Upper lobe of right lung (tissue), 1 donor: ENCODE measurements around the gene AIP. TPM values are rescaled to one million over a fixed set of nuclear protein-coding genes. Genes with fewer than 3 reads are reported as not detected.

ENCODE experiments used
- ATAC-seq: fragments of 200-7000 bp; cut with Tn5 transposase; one replicate; pipeline ENCODE4 v1.9.1; 2020; ENCODE audit warnings: mild to moderate bottlenecking, moderate library complexity
- DNase-seq: peaks from one replicate; pipeline ENCODE4 v3.0.0-alpha.2; 2020
- H3K27ac ChIP-seq: fragments of 200-600 bp; one replicate; pipeline ENCODE4 v1.8.0; 2022
- H3K27me3 ChIP-seq: fragments of 200-600 bp; one replicate; pipeline ENCODE4 v1.8.0; 2022; ENCODE audit warnings: mild to moderate bottlenecking
- H3K36me3 ChIP-seq: fragments of 200-600 bp; one replicate; pipeline ENCODE4 v1.8.0; 2022
- H3K4me1 ChIP-seq: fragments of 200-600 bp; one replicate; pipeline ENCODE4 v1.8.0; 2022
- H3K4me3 ChIP-seq: fragments of 200-600 bp; one replicate; pipeline ENCODE4 v1.8.0; 2022; ENCODE audit warnings: mild to moderate bottlenecking
- H3K9me3 ChIP-seq: fragments of 200-600 bp; one replicate; pipeline ENCODE4 v1.8.0; 2022
- intact Hi-C: fragments of 100-400 bp; cut with DNase I; formaldehyde crosslinking; loops from one replicate; pipeline ENCODE4 v1.11.0; 2022
- total RNA-seq: library from RNA; stranded (reverse); fragmentation: NEBNext Ultra II Directional; extraction: Animal tissue kit (Norgen Biotek cat#: 25700); gene quantifications from one replicate; pipeline ENCODE4 v1.2.1, GENCODE V29; 2021
- TF ChIP-seq, protein P1 (sequence below): fragments of 200-600 bp; IDR thresholded peaks from one replicate; pipeline ENCODE4 v1.8.0; 2022; ENCODE audit warnings: antibody characterized with exemption
- donor health status: DM: no; HTN: yes; CAD: no; lungs with severe emphysema.

The AIP gene
- total RNA-seq, 1 donor from 2014 or later: 87.0 TPM

DNA sequence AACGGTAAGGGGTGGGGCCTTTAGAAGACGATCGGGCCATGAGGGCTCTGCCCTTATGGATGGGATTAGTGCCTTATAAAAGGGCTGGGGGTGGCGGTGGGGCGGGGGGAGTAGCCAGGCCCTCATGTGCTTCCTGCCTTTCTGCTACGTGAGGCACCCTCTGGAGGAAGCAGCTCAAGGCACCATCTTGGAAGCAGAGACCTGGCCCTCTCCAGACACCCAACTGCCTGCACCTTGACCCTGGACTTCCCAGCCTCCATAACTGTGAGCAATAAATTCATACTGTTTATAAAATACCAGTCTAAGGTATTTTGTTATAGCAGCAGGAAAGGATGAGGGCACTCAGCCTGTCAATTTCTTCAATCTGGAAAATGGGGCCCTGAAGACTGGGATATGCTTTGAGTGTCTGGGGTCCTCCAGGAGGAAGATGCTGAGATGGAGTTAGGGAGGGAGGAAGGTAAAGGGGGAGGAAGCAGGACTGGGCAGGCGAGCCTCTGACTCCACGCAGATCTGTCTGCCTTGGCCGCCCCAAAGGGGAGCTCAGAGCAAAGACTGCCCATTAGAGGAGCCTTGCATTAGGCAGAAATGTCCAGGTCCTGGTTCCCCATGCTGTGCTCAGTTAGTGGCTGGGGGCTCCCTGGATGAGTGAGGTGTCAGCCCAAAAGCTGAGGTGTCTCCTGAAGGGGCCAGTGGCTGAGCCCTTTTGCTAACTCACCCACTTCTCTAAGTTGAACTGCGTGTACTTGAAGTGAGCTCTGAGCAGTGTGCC, 35.1 kb downstream of the AIP start:
- Histone ChIP-seq H3K36me3 (no peaks in the 10 kb centered on the region), H3K27me3 (no peaks in the 10 kb centered on the region), H3K27ac (no peak overlapping the region), H3K4me1 (no peaks in the 10 kb centered on the region), H3K4me3 (no peak overlapping the region), H3K9me3 (no peaks in the 10 kb centered on the region)
- intact Hi-C loops: no loop called here
- DNase-seq (no peak), ATAC-seq (no peak)
- TF ChIP-seq, protein P1, sequence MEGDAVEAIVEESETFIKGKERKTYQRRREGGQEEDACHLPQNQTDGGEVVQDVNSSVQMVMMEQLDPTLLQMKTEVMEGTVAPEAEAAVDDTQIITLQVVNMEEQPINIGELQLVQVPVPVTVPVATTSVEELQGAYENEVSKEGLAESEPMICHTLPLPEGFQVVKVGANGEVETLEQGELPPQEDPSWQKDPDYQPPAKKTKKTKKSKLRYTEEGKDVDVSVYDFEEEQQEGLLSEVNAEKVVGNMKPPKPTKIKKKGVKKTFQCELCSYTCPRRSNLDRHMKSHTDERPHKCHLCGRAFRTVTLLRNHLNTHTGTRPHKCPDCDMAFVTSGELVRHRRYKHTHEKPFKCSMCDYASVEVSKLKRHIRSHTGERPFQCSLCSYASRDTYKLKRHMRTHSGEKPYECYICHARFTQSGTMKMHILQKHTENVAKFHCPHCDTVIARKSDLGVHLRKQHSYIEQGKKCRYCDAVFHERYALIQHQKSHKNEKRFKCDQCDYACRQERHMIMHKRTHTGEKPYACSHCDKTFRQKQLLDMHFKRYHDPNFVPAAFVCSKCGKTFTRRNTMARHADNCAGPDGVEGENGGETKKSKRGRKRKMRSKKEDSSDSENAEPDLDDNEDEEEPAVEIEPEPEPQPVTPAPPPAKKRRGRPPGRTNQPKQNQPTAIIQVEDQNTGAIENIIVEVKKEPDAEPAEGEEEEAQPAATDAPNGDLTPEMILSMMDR: no peak

GRCh38 chr11:67519726-67520125, 36.9 kb downstream of the AIP start:
- intact Hi-C loops: no loop called here
- Histone ChIP-seq H3K36me3 (no peaks in the 10 kb centered on the region), H3K27me3 (no peaks in the 10 kb centered on the region), H3K9me3 (no peaks in the 10 kb centered on the region), H3K4me1 (no peaks in the 10 kb centered on the region), H3K27ac (no peak overlapping the region), H3K4me3 (no peak overlapping the region)
- ATAC-seq (no peak), DNase-seq (no peak)
- TF ChIP-seq, protein P1: no peak

- no peak overlapping the region for H3K27ac ChIP-seq
- no peaks in the 10 kb centered on the region for H3K36me3 ChIP-seq
- H3K9me3 ChIP-seq: no peaks in the 10 kb centered on the region
- no peaks in the 10 kb centered on the region for H3K27me3 ChIP-seq
- H3K4me1 ChIP-seq: no peaks in the 10 kb centered on the region
- ATAC-seq: no peak
- intact Hi-C loops: no loop called here
- no peak for DNase-seq
- H3K4me3 ChIP-seq: no peak overlapping the region
- TF ChIP-seq, protein P1: no peak
Observed at GRCh38 chr11:67520856-67521824, 38.3 kb downstream of the AIP start.

DNA sequence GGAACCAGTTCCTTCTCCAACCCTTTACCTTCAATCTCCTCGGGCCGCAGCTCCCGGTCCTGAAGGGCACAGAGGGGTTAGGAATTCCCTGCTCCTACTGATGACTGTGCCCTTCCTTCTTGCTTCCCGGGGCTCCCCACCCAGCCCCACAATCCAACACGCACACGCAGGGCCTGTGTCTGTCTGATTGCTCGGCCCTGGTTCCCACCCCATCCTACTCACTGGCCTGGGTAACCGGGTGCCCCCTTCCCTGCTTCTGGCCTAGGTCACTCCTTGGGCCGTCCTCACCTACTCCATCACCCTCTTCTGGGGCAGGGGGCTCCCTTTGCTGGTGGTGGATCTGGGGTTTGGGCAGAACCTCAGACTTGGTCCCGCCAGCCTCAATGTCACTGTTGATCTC, 39.1 kb downstream of the AIP start:
- Histone ChIP-seq H3K36me3 (no peaks in the 10 kb centered on the region), H3K27ac (no peak overlapping the region), H3K9me3 (no peaks in the 10 kb centered on the region), H3K4me1 (no peaks in the 10 kb centered on the region), H3K27me3 (no peaks in the 10 kb centered on the region), H3K4me3 (no peak overlapping the region)
- intact Hi-C loops: no loop called here
- TF ChIP-seq, protein P1: no peak
- ATAC-seq (no peak), DNase-seq (no peak)

GRCh38 chr11:67522338-67522737, 39.5 kb downstream of the AIP start:
- no peaks in the 10 kb centered on the region for H3K27me3 ChIP-seq
- no peak overlapping the region for H3K4me3 ChIP-seq
- H3K4me1 ChIP-seq: no peaks in the 10 kb centered on the region
- H3K27ac ChIP-seq: no peak overlapping the region
- TF ChIP-seq, protein P1: no peak
- no peaks in the 10 kb centered on the region for H3K36me3 ChIP-seq
- intact Hi-C loops: no loop called here
- H3K9me3 ChIP-seq: no peaks in the 10 kb centered on the region
- no peak for ATAC-seq
- DNase-seq: no peak
